D721Med (cell line): ENCODE measurements around the gene SBF2.

Experiments used
- DNase-seq: peaks from one replicate; pipeline ENCODE4 v3.0.0; 2011; ENCODE audit warnings: low spot score; ENCODE audit not compliant: insufficient read length
- FAIRE-seq: peaks from 2 replicates; lab custom pipeline; 2011; peaks lifted over from hg19 to GRCh38; lab: Jason Lieb, UNC
- CTCF ChIP-seq: IDR thresholded peaks from 2 replicates; pipeline ENCODE4 v1.5.1; 2012; ENCODE audit warnings: mild to moderate bottlenecking, control low read depth; ENCODE audit not compliant: insufficient read depth; ENCODE audit errors: missing control alignments

The SBF2 gene

GRCh38 chr11:9887472-9887871 is 406.5 kb downstream of the SBF2 start:
- no peak for TF ChIP-seq CTCF
- FAIRE-seq (no peak), DNase-seq (no peak)

DNA sequence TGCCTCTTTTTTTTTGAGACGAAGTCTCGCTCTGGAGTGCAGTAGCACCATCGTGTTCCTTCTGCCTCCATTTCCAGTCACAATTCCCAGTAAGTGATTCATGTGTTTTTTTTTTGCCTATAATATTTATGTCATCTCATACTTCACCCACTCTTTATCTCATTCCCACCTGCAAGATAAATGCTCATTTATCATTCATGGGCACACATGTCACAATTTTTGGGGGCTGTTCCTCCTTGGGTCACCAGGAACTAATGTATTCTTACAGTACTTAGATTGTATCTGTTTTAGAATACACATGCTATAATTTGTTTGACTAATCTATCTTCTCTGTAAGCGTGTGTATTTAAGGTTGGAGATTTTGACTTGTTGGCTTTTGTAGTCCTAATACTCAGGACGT is 407.4 kb downstream of the SBF2 start:
- DNase-seq (no peak), FAIRE-seq (no peak)
- no peak for TF ChIP-seq CTCF

DNA sequence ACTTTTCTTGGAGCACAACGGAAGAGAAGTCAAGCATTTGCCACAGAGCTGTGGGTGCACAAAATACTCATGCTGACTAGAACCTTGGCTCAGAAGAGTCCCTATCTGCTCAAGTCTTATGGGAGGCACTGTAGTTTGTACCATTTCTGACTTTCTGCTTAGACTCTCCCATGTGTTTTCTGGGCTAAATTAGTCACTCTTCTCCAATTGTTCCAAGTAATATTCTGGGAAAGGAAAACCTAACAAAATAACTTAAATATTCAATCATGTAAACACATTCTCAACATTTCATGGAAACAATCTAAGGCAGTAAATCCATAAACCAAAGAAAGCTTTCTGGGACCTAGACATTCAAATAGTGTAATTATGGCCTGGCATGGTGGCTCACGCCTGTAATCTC is 409.4 kb downstream of the SBF2 start:
- FAIRE-seq (no peak), DNase-seq (no peak)
- no peak for TF ChIP-seq CTCF

- FAIRE-seq (no peak), DNase-seq (no peak)
- no peak for TF ChIP-seq CTCF
Observed at GRCh38 chr11:9880657-9881056, 413.4 kb downstream of the SBF2 start.

DNA sequence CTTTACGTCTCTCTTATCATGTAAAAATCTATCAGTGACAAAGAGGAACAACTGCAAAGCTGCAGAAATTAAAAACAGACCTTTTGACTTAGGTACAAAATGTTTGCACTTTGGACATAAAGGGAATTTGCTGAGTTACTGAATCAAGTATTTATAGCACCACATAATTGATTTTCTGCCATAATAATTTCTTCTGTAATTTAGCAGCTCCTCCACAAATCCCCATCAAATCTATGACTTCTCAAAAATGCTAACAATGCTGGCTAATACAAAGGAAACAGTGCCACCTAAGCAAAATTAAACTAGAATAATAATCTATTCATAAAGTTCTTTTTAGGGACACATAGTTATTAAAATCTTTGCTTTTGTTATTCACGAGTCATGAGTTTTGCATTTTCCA is 415.1 kb downstream of the SBF2 start:
- no peak for FAIRE-seq
- DNase-seq: no peak
- no peak for TF ChIP-seq CTCF

DNA sequence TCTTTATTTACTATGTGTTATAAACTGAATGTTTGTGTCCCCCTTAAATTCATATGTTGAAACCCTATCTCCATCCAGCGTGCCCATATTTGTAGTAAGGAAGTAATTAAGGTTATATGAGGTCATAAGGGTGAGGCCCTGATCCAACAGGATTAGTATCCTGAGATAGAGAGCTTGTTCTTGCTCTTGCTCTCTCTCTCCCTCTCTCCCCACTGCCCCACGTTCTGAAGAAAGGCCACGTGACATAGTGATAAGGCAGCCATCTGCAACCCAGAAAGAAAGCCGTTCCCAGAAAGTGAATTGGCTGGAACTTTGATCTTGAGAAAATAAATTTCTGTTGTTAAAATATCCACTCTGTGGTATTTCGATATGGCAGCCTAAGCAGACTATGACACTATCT is 417.7 kb downstream of the SBF2 start:
- DNase-seq (no peak), FAIRE-seq (no peak)
- TF ChIP-seq CTCF: no peak

GRCh38 chr11:9875862-9876261 is 418.2 kb downstream of the SBF2 start:
- no peak for DNase-seq
- no peak for TF ChIP-seq CTCF
- no peak for FAIRE-seq
